H54 (cell line): ENCODE data around the gene RBM27.

ENCODE experiments used
- DNase-seq: peaks from one replicate; pipeline ENCODE4 v3.0.0; 2011; ENCODE audit warnings: low spot score, mixed read lengths; ENCODE audit not compliant: insufficient read length
- FAIRE-seq: peaks from 3 replicates; lab custom pipeline; 2011; peaks lifted over from hg19 to GRCh38; lab: Jason Lieb, UNC
- POLR2A ChIP-seq: IDR thresholded peaks from 2 replicates; pipeline ENCODE4 v1.6.1; 2011; ENCODE audit warnings: low read depth, mild to moderate bottlenecking, low read length

RBM27 gene

DNA sequence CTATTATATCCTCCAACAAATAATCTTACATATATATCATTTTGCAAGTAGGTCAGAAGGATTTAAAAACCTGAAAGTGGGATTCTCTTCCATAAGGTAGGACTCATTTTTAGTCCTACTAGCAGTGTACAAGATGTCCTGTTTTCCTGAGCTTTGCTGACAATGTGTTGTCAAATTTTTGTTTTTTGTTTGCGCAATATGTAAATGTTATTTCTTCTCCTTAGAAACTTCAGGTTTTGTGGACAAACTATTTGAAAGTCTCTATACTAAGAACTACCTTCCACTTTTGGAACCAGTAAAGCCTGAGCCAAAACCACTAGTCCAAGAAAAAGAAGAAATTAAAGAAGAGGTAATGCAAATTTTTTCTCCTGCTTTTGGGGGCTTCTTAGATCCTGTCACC lies 19.8 kb downstream of the RBM27 start:
- no peak for TF ChIP-seq POLR2A
- FAIRE-seq (peak; percentile 87), DNase-seq (no peak)

DNA sequence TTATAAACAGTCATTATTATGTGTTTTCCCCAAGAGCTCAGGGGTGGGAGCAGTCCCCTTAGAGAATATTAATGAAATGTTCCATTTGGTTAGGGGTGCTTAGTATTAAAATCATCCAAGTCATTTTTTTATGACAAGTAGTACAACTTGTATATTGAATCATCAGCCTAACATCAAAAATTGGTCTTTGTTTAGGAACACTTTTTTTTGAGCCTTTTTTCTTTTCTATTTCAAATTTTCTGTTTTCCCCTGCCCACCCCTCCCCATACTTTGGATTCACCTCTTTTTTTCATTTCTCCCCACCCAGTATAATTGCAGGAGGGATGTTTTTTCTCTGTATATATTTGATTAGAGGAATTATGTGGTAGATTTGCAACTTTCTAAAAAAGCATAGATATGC lies 25.8 kb downstream of the RBM27 start:
- DNase-seq (no peak), FAIRE-seq (no peak)
- no peak for TF ChIP-seq POLR2A

DNA sequence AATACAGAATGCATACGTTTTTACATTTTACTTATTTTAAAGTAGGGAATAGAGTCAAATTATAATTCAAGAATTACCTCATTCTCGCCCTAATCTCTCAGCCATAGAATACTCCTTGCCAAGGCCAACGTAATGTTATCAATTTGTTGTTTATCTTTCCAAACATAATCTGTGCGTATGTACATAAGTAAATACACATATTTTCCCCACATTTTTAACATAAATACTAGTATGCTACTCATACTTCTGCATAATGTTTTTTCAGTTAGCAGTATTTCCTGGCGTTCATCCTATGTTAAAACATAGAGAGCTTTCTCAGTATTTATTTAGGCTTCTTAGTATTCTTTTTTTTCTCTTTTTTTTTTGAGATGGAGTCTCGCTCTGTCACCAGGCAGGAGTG lies 28.8 kb downstream of the RBM27 start:
- FAIRE-seq, result no peak
- DNase-seq, result no peak
- TF ChIP-seq POLR2A, result no peak

DNA sequence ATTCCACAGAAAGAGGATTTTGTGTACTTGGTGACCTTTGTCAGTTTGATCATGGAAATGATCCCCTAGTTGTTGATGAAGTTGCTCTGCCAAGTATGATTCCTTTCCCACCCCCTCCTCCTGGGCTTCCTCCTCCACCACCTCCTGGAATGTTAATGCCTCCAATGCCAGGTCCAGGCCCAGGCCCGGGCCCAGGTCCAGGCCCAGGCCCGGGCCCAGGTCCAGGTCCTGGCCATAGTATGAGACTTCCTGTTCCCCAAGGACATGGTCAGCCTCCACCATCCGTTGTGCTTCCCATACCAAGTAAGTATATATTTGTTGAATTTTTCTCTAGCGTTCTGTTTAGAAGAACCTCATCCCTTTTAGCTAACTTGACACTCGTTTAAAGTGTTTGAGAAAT lies 30.0 kb downstream of the RBM27 start:
- FAIRE-seq, result no peak
- no peak for TF ChIP-seq POLR2A
- DNase-seq, result no peak

DNA sequence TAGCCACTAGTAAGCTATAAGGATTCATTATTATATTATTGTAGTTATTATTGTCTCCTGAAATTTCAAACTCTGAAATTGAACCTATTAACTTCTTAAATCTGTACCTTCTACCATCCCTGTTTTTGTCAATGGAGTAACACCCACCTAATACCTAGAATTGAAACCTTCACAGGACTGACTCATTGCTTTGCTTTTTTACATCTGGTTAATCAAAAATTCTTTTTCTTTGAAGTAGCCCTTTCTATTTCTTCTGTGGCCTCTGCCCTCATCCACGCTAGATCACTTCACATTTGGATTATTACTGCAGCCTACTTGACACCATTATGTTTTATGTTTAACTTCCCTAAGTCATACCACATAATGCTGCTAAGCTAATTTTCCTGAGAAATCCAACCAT lies 35.6 kb downstream of the RBM27 start:
- no peak for TF ChIP-seq POLR2A
- no peak for FAIRE-seq
- no peak for DNase-seq

DNA sequence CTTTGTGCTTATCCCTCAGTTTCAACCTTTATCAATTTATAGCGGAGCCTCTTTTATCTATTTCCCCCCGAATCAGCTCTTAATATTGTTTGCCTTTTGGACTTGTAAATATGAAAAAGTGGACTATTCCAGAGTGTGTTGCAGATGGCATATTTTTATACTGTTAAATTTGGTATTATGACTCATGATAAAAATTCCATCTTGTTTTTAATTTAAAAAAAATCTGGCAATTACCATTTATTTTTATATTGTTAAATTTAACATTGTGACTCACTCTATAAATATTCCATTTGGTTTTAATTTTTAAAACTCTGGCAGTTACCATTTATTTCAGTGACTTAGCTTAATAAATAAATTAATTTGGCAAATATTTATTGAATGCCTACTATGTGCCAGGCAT lies 37.5 kb downstream of the RBM27 start:
- TF ChIP-seq POLR2A, result no peak
- FAIRE-seq (no peak), DNase-seq (no peak)

DNA sequence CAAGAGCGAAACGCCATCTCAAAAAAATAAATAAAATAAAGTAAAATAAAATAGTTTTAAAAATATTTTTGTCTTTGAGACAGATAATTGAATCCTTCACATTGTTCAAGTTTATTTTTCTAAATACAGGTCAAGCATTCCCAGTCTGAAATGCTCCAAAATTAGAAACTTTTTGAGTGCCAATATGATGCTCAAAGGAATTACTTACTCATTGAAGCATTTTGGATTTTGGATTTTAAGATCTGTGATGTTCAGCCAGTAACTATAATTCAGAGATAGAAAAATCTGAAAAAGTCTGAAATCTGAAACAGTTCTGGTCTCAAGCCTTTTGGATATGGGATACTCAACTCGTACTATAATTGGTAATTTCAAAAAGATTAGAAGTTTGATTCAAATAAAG lies 39.8 kb downstream of the RBM27 start:
- FAIRE-seq, result no peak
- TF ChIP-seq POLR2A, result no peak
- DNase-seq, result no peak

DNA sequence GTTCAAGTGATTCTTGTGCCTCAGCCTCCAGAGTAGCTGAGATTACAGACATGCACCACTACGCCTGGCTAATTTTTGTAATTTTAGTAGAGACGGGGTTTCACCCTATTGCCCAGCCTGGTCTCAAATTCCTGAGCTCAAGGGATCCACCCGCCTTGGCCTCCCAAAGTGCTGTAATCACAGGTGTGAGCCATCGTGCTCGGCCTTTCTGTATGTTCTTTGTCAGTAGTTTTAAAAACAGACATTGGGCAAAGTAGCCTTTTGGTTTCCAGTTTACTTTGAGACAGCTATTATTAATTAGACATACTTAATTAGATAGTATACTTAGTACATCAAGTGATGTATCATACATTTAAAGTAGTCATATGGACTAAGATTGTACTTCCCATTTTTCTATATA lies 45.2 kb downstream of the RBM27 start:
- no peak for DNase-seq
- TF ChIP-seq POLR2A, result no peak
- FAIRE-seq, result no peak

DNA sequence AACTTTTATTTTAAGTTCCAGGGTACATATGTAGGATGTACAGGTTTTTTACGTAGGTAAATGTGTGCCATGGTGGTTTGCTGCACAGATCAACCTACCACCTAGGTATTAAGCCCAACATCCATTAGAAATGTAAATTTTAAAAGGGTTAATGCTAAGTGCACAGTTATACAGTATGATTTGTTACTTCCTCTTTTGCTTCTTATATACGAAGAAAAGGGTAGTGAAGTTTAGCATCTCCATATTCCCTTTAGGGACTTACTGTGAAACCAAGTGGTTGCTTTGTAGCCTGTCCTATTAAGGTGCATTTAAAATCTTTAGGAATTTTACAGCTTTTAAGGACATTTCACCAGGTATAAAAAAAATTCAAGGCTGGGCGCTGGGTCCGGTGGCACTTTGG lies 46.4 kb downstream of the RBM27 start:
- TF ChIP-seq POLR2A, result no peak
- FAIRE-seq (no peak), DNase-seq (no peak)
